HG02884 (cell line): Measurements from ENCODE around the gene RGMB.
A peak's percentile ranks its signal among the peaks of the same experiment; 100 is the strongest.

Experiments
- ATAC-seq: cut with Tn5 transposase; IDR thresholded peaks from one replicate; pipeline ENCODE4 v1.9.1; 2021; ENCODE audit warnings: mild to moderate bottlenecking, moderate library complexity; ENCODE audit not compliant: unreplicated experiment

The RGMB gene

GRCh38 chr5:98825582-98826375 is 52.3 kb downstream of the RGMB start:
- no peak for ATAC-seq

- ATAC-seq, result peak; percentile 74
Measured at GRCh38 chr5:98827161-98827560, 53.7 kb downstream of the RGMB start.

GRCh38 chr5:98827588-98828284 is 54.3 kb downstream of the RGMB start:
- no peak for ATAC-seq

GRCh38 chr5:98836175-98836574 is 62.7 kb downstream of the RGMB start:
- no peak for ATAC-seq

- ATAC-seq, result no peak
Measured at GRCh38 chr5:98839469-98840383, 66.3 kb downstream of the RGMB start.

- ATAC-seq, result no peak
Measured at GRCh38 chr5:98840946-98841345, 67.5 kb downstream of the RGMB start.

GRCh38 chr5:98843481-98843880 is 70.0 kb downstream of the RGMB start:
- no peak for ATAC-seq

- no peak for ATAC-seq
Measured at GRCh38 chr5:98844865-98845264, 71.4 kb downstream of the RGMB start.

GRCh38 chr5:98845878-98846277 is 72.4 kb downstream of the RGMB start:
- no peak for ATAC-seq
